ENCODE results near the gene ZBTB34.

Gene ZBTB34

GRCh38 chr9:126874546-126875314 is 14.3 kb downstream of the ZBTB34 start:
- Histone ChIP-seq H3K4me1 (ENCODE audit: control insufficient read depth in 1 of 2, insufficient read depth in 2 of 2, low read length in 2 of 2) (no peaks in the 10 kb centered on the region), H3K36me3 (ENCODE audit: control insufficient read depth in 1 of 2, insufficient read depth in 2 of 2, low read length in 2 of 2) (peaks cover 6 to 13% of the 10 kb centered on the region in 2 donors), H3K9ac (ENCODE audit: low read depth in 1 of 2, low read length in 2 of 2) (no peak overlapping the region), H3K27me3 (ENCODE audit: control insufficient read depth in 1 of 2, insufficient read depth in 2 of 2, low read length in 2 of 2) (no peaks in the 10 kb centered on the region), H3K4me3 (ENCODE audit: low read depth in 1 of 2, low read length in 2 of 2) (no peak overlapping the region), H3K9me3 (ENCODE audit: control insufficient read depth in 1 of 2, low read length in 2 of 2) (no peaks in the 10 kb centered on the region), H3K27ac (ENCODE audit: low read depth, low read length) (no peak overlapping the region)

DNA sequence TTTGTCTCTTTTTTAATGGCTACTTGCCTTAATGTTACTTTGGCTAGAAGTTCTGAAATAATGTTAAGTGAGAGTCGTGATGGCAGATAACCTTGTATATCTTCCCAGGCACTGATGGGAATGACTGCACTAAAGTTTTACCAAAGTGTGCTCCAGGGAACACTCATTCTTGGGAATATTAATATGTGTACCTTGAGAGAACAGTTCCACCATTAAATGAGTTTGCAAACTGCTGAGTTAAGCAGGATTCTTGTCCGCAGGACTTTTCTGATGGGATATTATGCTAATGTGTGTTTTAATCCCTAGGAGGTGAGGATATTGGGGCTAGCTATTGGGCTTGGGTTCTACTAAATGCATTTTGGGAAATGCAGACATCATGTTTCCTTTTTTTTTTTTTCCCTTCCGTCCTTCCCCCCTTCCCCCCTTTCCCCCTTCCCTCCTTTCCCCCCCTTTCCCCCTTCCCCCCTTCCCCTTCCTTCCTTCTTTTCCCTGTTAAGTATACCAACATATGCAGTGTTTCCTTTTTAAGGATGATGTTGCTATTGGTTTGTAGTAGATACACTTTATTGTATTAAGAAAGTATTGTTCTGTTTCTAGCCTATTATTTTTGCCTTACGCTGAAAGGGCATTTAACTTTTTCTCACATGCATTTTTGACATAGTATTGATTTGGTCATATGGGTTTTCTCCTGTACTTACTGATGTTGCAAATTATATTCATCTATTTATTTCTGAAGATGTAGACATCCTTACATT is 15.5 kb downstream of the ZBTB34 start:
- Histone ChIP-seq H3K27me3 (ENCODE audit: control insufficient read depth in 1 of 2, insufficient read depth in 2 of 2, low read length in 2 of 2) (no peaks in the 10 kb centered on the region), H3K4me1 (ENCODE audit: control insufficient read depth in 1 of 2, insufficient read depth in 2 of 2, low read length in 2 of 2) (no peaks in the 10 kb centered on the region)

GRCh38 chr9:126876531-126876930 is 16.1 kb downstream of the ZBTB34 start:
- H3K9ac ChIP-seq (ENCODE audit: low read depth in 1 of 2, low read length in 2 of 2), result no peak overlapping the region
- H3K36me3 ChIP-seq (ENCODE audit: control insufficient read depth in 1 of 2, insufficient read depth in 2 of 2, low read length in 2 of 2), result peaks cover 16 to 28% of the 10 kb centered on the region in 2 donors
- no peaks in the 10 kb centered on the region for H3K4me1 ChIP-seq (ENCODE audit: control insufficient read depth in 1 of 2, insufficient read depth in 2 of 2, low read length in 2 of 2)
- no peak overlapping the region for H3K4me3 ChIP-seq (ENCODE audit: low read depth in 1 of 2, low read length in 2 of 2)
- H3K27ac ChIP-seq (ENCODE audit: low read depth, low read length), result no peak overlapping the region
- no peaks in the 10 kb centered on the region for H3K9me3 ChIP-seq (ENCODE audit: control insufficient read depth in 1 of 2, low read length in 2 of 2)
- H3K27me3 ChIP-seq (ENCODE audit: control insufficient read depth in 1 of 2, insufficient read depth in 2 of 2, low read length in 2 of 2), result no peaks in the 10 kb centered on the region

More for the DNA sequence above, 15.5 kb downstream of the ZBTB34 start:
- no peak overlapping the region for H3K9ac ChIP-seq (ENCODE audit: low read depth in 1 of 2, low read length in 2 of 2)
- H3K36me3 ChIP-seq (ENCODE audit: control insufficient read depth in 1 of 2, insufficient read depth in 2 of 2, low read length in 2 of 2), result peaks cover 16 to 25% of the 10 kb centered on the region in 2 donors
- no peaks in the 10 kb centered on the region for H3K9me3 ChIP-seq (ENCODE audit: control insufficient read depth in 1 of 2, low read length in 2 of 2)
- H3K27ac ChIP-seq (ENCODE audit: low read depth, low read length), result no peak overlapping the region
- no peak overlapping the region for H3K4me3 ChIP-seq (ENCODE audit: low read depth in 1 of 2, low read length in 2 of 2)

- H3K36me3 ChIP-seq (ENCODE audit: control insufficient read depth in 1 of 2, insufficient read depth in 2 of 2, low read length in 2 of 2), result peaks cover 16 to 30% of the 10 kb centered on the region in 2 donors
- H3K27ac ChIP-seq (ENCODE audit: low read depth, low read length), result no peak overlapping the region
- no peaks in the 10 kb centered on the region for H3K4me1 ChIP-seq (ENCODE audit: control insufficient read depth in 1 of 2, insufficient read depth in 2 of 2, low read length in 2 of 2)
- no peak overlapping the region for H3K9ac ChIP-seq (ENCODE audit: low read depth in 1 of 2, low read length in 2 of 2)
- no peaks in the 10 kb centered on the region for H3K9me3 ChIP-seq (ENCODE audit: control insufficient read depth in 1 of 2, low read length in 2 of 2)
- H3K4me3 ChIP-seq (ENCODE audit: low read depth in 1 of 2, low read length in 2 of 2), result no peak overlapping the region
- no peaks in the 10 kb centered on the region for H3K27me3 ChIP-seq (ENCODE audit: control insufficient read depth in 1 of 2, insufficient read depth in 2 of 2, low read length in 2 of 2)
Measured at GRCh38 chr9:126877418-126877817, 17.0 kb downstream of the ZBTB34 start.

- no peaks in the 10 kb centered on the region for H3K27me3 ChIP-seq (ENCODE audit: control insufficient read depth in 1 of 2, insufficient read depth in 2 of 2, low read length in 2 of 2)
- no peaks in the 10 kb centered on the region for H3K9me3 ChIP-seq (ENCODE audit: control insufficient read depth in 1 of 2, low read length in 2 of 2)
- H3K27ac ChIP-seq (ENCODE audit: low read depth, low read length), result no peak overlapping the region
- no peaks in the 10 kb centered on the region for H3K4me1 ChIP-seq (ENCODE audit: control insufficient read depth in 1 of 2, insufficient read depth in 2 of 2, low read length in 2 of 2)
- H3K4me3 ChIP-seq (ENCODE audit: low read depth in 1 of 2, low read length in 2 of 2), result no peak overlapping the region
- peaks cover 16 to 40% of the 10 kb centered on the region in 2 donors for H3K36me3 ChIP-seq (ENCODE audit: control insufficient read depth in 1 of 2, insufficient read depth in 2 of 2, low read length in 2 of 2)
- no peak overlapping the region for H3K9ac ChIP-seq (ENCODE audit: low read depth in 1 of 2, low read length in 2 of 2)
Measured at GRCh38 chr9:126879288-126879687, 18.8 kb downstream of the ZBTB34 start.

- H3K4me1 ChIP-seq (ENCODE audit: control insufficient read depth in 1 of 2, insufficient read depth in 2 of 2, low read length in 2 of 2), result no peaks in the 10 kb centered on the region
- H3K9me3 ChIP-seq (ENCODE audit: control insufficient read depth in 1 of 2, low read length in 2 of 2), result no peaks in the 10 kb centered on the region
- H3K9ac ChIP-seq (ENCODE audit: low read depth in 1 of 2, low read length in 2 of 2), result no peak overlapping the region
- H3K36me3 ChIP-seq (ENCODE audit: control insufficient read depth in 1 of 2, insufficient read depth in 2 of 2, low read length in 2 of 2), result peaks cover 16 to 40% of the 10 kb centered on the region in 2 donors
- no peak overlapping the region for H3K4me3 ChIP-seq (ENCODE audit: low read depth in 1 of 2, low read length in 2 of 2)
- no peak overlapping the region for H3K27ac ChIP-seq (ENCODE audit: low read depth, low read length)
- no peaks in the 10 kb centered on the region for H3K27me3 ChIP-seq (ENCODE audit: control insufficient read depth in 1 of 2, insufficient read depth in 2 of 2, low read length in 2 of 2)
Measured at GRCh38 chr9:126880226-126880946, 19.9 kb downstream of the ZBTB34 start.

- Histone ChIP-seq H3K4me1 (ENCODE audit: control insufficient read depth in 1 of 2, insufficient read depth in 2 of 2, low read length in 2 of 2) (no peaks in the 10 kb centered on the region), H3K4me3 (ENCODE audit: low read depth in 1 of 2, low read length in 2 of 2) (no peak overlapping the region), H3K27me3 (ENCODE audit: control insufficient read depth in 1 of 2, insufficient read depth in 2 of 2, low read length in 2 of 2) (no peaks in the 10 kb centered on the region), H3K36me3 (ENCODE audit: control insufficient read depth in 1 of 2, insufficient read depth in 2 of 2, low read length in 2 of 2) (peaks cover 16 to 40% of the 10 kb centered on the region in 2 donors), H3K9me3 (ENCODE audit: control insufficient read depth in 1 of 2, low read length in 2 of 2) (no peaks in the 10 kb centered on the region), H3K27ac (ENCODE audit: low read depth, low read length) (no peak overlapping the region), H3K9ac (ENCODE audit: low read depth in 1 of 2, low read length in 2 of 2) (no peak overlapping the region)
Measured at GRCh38 chr9:126880947-126881332, 20.5 kb downstream of the ZBTB34 start.

- Histone ChIP-seq H3K4me3 (ENCODE audit: low read depth in 1 of 2, low read length in 2 of 2) (no peak overlapping the region), H3K9me3 (ENCODE audit: control insufficient read depth in 1 of 2, low read length in 2 of 2) (no peaks in the 10 kb centered on the region), H3K27me3 (ENCODE audit: control insufficient read depth in 1 of 2, insufficient read depth in 2 of 2, low read length in 2 of 2) (no peaks in the 10 kb centered on the region), H3K27ac (ENCODE audit: low read depth, low read length) (no peak overlapping the region), H3K9ac (ENCODE audit: low read depth in 1 of 2, low read length in 2 of 2) (no peak overlapping the region), H3K36me3 (ENCODE audit: control insufficient read depth in 1 of 2, insufficient read depth in 2 of 2, low read length in 2 of 2) (peaks cover 16 to 36% of the 10 kb centered on the region in 2 donors), H3K4me1 (ENCODE audit: control insufficient read depth in 1 of 2, insufficient read depth in 2 of 2, low read length in 2 of 2) (no peaks in the 10 kb centered on the region)
Measured at GRCh38 chr9:126882746-126883145, 22.3 kb downstream of the ZBTB34 start.

- no peak overlapping the region for H3K27ac ChIP-seq (ENCODE audit: low read depth, low read length)
- no peaks in the 10 kb centered on the region for H3K27me3 ChIP-seq (ENCODE audit: control insufficient read depth in 1 of 2, insufficient read depth in 2 of 2, low read length in 2 of 2)
- peaks cover 16 to 36% of the 10 kb centered on the region in 2 donors for H3K36me3 ChIP-seq (ENCODE audit: control insufficient read depth in 1 of 2, insufficient read depth in 2 of 2, low read length in 2 of 2)
- no peak overlapping the region for H3K4me3 ChIP-seq (ENCODE audit: low read depth in 1 of 2, low read length in 2 of 2)
- H3K4me1 ChIP-seq (ENCODE audit: control insufficient read depth in 1 of 2, insufficient read depth in 2 of 2, low read length in 2 of 2), result no peaks in the 10 kb centered on the region
- no peaks in the 10 kb centered on the region for H3K9me3 ChIP-seq (ENCODE audit: control insufficient read depth in 1 of 2, low read length in 2 of 2)
- no peak overlapping the region for H3K9ac ChIP-seq (ENCODE audit: low read depth in 1 of 2, low read length in 2 of 2)
Measured at GRCh38 chr9:126883636-126884035, 23.2 kb downstream of the ZBTB34 start.

GRCh38 chr9:126885131-126885641 is 24.7 kb downstream of the ZBTB34 start:
- H3K4me3 ChIP-seq (ENCODE audit: low read depth in 1 of 2, low read length in 2 of 2), result no peak overlapping the region
- no peaks in the 10 kb centered on the region for H3K4me1 ChIP-seq (ENCODE audit: control insufficient read depth in 1 of 2, insufficient read depth in 2 of 2, low read length in 2 of 2)
- H3K36me3 ChIP-seq (ENCODE audit: control insufficient read depth in 1 of 2, insufficient read depth in 2 of 2, low read length in 2 of 2), result peaks cover 6 to 23% of the 10 kb centered on the region in 2 donors
- no peaks in the 10 kb centered on the region for H3K9me3 ChIP-seq (ENCODE audit: control insufficient read depth in 1 of 2, low read length in 2 of 2)
- H3K27ac ChIP-seq (ENCODE audit: low read depth, low read length), result no peak overlapping the region
- no peak overlapping the region for H3K9ac ChIP-seq (ENCODE audit: low read depth in 1 of 2, low read length in 2 of 2)
- H3K27me3 ChIP-seq (ENCODE audit: control insufficient read depth in 1 of 2, insufficient read depth in 2 of 2, low read length in 2 of 2), result no peaks in the 10 kb centered on the region
